Subcutaneous abdominal adipose tissue (tissue), 5 donors: ENCODE data around the gene DCBLD1.
"Not testable (repeated sequence)": the region's sequence is repeated elsewhere in the genome, so short reads cannot be mapped to it uniquely, and the experiment has no call there.

Experiments used
- H3K27ac ChIP-seq: one replicate; pipeline ENCODE4 v1.7.0; 2013; ENCODE audit warnings: low read depth, mild to moderate bottlenecking, inconsistent platforms, low read length, moderate library complexity
- H3K27me3 ChIP-seq, 5 donors: one replicate each; pipeline ENCODE4 v1.7.0; 2013; ENCODE audit warnings: low read length in 5 of 5, inconsistent platforms in 1 of 5; ENCODE audit not compliant: control insufficient read depth in 5 of 5, insufficient read depth in 4 of 5
- H3K36me3 ChIP-seq, 5 donors: one replicate each; pipeline ENCODE4 v1.7.0; 2013; ENCODE audit warnings: low read length in 5 of 5; ENCODE audit not compliant: control insufficient read depth in 5 of 5, insufficient read depth in 5 of 5
- H3K4me1 ChIP-seq, 5 donors: one replicate each; pipeline ENCODE4 v1.7.0; 2013; ENCODE audit warnings: low read length in 5 of 5, mild to moderate bottlenecking in 3 of 5, moderate library complexity in 1 of 5; ENCODE audit not compliant: control insufficient read depth in 5 of 5, insufficient read depth in 5 of 5
- H3K4me3 ChIP-seq, 5 donors: one replicate each; pipeline ENCODE4 v1.7.0; 2013; ENCODE audit warnings: low read length in 5 of 5, low read depth in 1 of 5
- H3K9ac ChIP-seq, 5 donors: one replicate each; pipeline ENCODE4 v1.7.0; 2013; ENCODE audit warnings: low read length in 5 of 5, mild to moderate bottlenecking in 4 of 5, moderate library complexity in 3 of 5
- H3K9me3 ChIP-seq, 5 donors: one replicate each; pipeline ENCODE4 v1.7.0; 2013; ENCODE audit warnings: low read length in 5 of 5; ENCODE audit not compliant: control insufficient read depth in 5 of 5
- donor health status: healthy.
- donor health status: healthy.
- donor health status: healthy.
- donor health status: healthy.
- donor health status: healthy.

DCBLD1 gene

GRCh38 chr6:117508450-117508971 lies 26.0 kb downstream of the DCBLD1 start:
- Histone ChIP-seq H3K27ac (no peak overlapping the region), H3K9me3 (no peaks in the 10 kb centered on the region), H3K27me3 (no peaks in the 10 kb centered on the region), H3K4me1 (peaks cover 0 to 8% (median 4%) of the 10 kb centered on the region in 5 donors), H3K4me3 (no peak overlapping the region), H3K9ac (no peak overlapping the region), H3K36me3 (peaks cover 3 to 22% (median 13%) of the 10 kb centered on the region in 5 donors)

GRCh38 chr6:117509021-117509420 lies 26.5 kb downstream of the DCBLD1 start:
- no peaks in the 10 kb centered on the region for H3K9me3 ChIP-seq
- no peaks in the 10 kb centered on the region for H3K27me3 ChIP-seq
- H3K36me3 ChIP-seq: peaks cover 3 to 18% (median 13%) of the 10 kb centered on the region in 5 donors
- H3K9ac ChIP-seq: no peak overlapping the region
- H3K27ac ChIP-seq: no peak overlapping the region
- peaks cover 0 to 8% (median 4%) of the 10 kb centered on the region in 5 donors for H3K4me1 ChIP-seq
- H3K4me3 ChIP-seq: no peak overlapping the region

GRCh38 chr6:117512056-117512828 lies 29.8 kb downstream of the DCBLD1 start:
- Histone ChIP-seq H3K4me1 (no peaks in the 10 kb centered on the region), H3K9me3 (no peaks in the 10 kb centered on the region), H3K36me3 (peaks cover 0 to 3% (median 0%) of the 10 kb centered on the region in 5 donors), H3K27ac (no peak overlapping the region), H3K27me3 (no peaks in the 10 kb centered on the region), H3K9ac (no peak overlapping the region), H3K4me3 (no peak overlapping the region)

GRCh38 chr6:117512987-117513573 lies 30.6 kb downstream of the DCBLD1 start:
- Histone ChIP-seq H3K4me1 (no peaks in the 10 kb centered on the region), H3K27ac (no peak overlapping the region), H3K9me3 (no peaks in the 10 kb centered on the region), H3K4me3 (no peak overlapping the region), H3K36me3 (peaks cover 0 to 3% (median 0%) of the 10 kb centered on the region in 5 donors), H3K9ac (no peak overlapping the region), H3K27me3 (no peaks in the 10 kb centered on the region)

GRCh38 chr6:117513778-117514365 lies 31.4 kb downstream of the DCBLD1 start:
- no peak overlapping the region for H3K9ac ChIP-seq
- H3K27me3 ChIP-seq: no peaks in the 10 kb centered on the region
- no peaks in the 10 kb centered on the region for H3K4me1 ChIP-seq
- peaks cover 0 to 3% (median 0%) of the 10 kb centered on the region in 5 donors for H3K36me3 ChIP-seq
- no peaks in the 10 kb centered on the region for H3K9me3 ChIP-seq
- no peak overlapping the region for H3K27ac ChIP-seq
- no peak overlapping the region for H3K4me3 ChIP-seq

- Histone ChIP-seq H3K27me3 (no peaks in the 10 kb centered on the region), H3K4me3 (no peak overlapping the region)
These were observed 32.2 kb downstream of the DCBLD1 start for GRCh38 chr6:117514655-117515054.

GRCh38 chr6:117515326-117515725 lies 32.9 kb downstream of the DCBLD1 start:
- Histone ChIP-seq H3K27me3 (no peaks in the 10 kb centered on the region), H3K27ac (no peak overlapping the region), H3K36me3 (peaks cover 0 to 3% (median 1%) of the 10 kb centered on the region in 5 donors), H3K4me3 (no peak overlapping the region), H3K4me1 (peaks cover 0 to 2% (median 0%) of the 10 kb centered on the region in 5 donors), H3K9me3 (no peaks in the 10 kb centered on the region), H3K9ac (no peak overlapping the region)

More at GRCh38 chr6:117514655-117515054, 32.2 kb downstream of the DCBLD1 start:
- Histone ChIP-seq H3K9ac (no peak overlapping the region), H3K9me3 (no peaks in the 10 kb centered on the region), H3K27ac (no peak overlapping the region), H3K36me3 (peaks cover 0 to 3% (median 0%) of the 10 kb centered on the region in 5 donors), H3K4me1 (no peaks in the 10 kb centered on the region)

- not testable (repeated sequence) for H3K4me1 ChIP-seq, H3K9me3 ChIP-seq, H3K27me3 ChIP-seq, H3K36me3 ChIP-seq, H3K9ac ChIP-seq, H3K27ac ChIP-seq, H3K4me3 ChIP-seq
These were observed 35.5 kb downstream of the DCBLD1 start for GRCh38 chr6:117517995-117518394.

- H3K9ac ChIP-seq: no peak overlapping the region
- no peaks in the 10 kb centered on the region for H3K27me3 ChIP-seq
- peaks cover 0 to 4% (median 2%) of the 10 kb centered on the region in 5 donors for H3K36me3 ChIP-seq
- no peak overlapping the region for H3K4me3 ChIP-seq
- peaks cover 0 to 3% (median 0%) of the 10 kb centered on the region in 5 donors for H3K4me1 ChIP-seq
- H3K9me3 ChIP-seq: no peaks in the 10 kb centered on the region
- no peak overlapping the region for H3K27ac ChIP-seq
These were observed 36.4 kb downstream of the DCBLD1 start for GRCh38 chr6:117518870-117519269.
